ENCODE measurements around the gene SNAPC1.
"Not testable (repeated sequence)": the region's sequence is repeated elsewhere in the genome, so short reads cannot be mapped to it uniquely, and the experiment has no call there.

Gene SNAPC1, protein sequence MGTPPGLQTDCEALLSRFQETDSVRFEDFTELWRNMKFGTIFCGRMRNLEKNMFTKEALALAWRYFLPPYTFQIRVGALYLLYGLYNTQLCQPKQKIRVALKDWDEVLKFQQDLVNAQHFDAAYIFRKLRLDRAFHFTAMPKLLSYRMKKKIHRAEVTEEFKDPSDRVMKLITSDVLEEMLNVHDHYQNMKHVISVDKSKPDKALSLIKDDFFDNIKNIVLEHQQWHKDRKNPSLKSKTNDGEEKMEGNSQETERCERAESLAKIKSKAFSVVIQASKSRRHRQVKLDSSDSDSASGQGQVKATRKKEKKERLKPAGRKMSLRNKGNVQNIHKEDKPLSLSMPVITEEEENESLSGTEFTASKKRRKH

DNA sequence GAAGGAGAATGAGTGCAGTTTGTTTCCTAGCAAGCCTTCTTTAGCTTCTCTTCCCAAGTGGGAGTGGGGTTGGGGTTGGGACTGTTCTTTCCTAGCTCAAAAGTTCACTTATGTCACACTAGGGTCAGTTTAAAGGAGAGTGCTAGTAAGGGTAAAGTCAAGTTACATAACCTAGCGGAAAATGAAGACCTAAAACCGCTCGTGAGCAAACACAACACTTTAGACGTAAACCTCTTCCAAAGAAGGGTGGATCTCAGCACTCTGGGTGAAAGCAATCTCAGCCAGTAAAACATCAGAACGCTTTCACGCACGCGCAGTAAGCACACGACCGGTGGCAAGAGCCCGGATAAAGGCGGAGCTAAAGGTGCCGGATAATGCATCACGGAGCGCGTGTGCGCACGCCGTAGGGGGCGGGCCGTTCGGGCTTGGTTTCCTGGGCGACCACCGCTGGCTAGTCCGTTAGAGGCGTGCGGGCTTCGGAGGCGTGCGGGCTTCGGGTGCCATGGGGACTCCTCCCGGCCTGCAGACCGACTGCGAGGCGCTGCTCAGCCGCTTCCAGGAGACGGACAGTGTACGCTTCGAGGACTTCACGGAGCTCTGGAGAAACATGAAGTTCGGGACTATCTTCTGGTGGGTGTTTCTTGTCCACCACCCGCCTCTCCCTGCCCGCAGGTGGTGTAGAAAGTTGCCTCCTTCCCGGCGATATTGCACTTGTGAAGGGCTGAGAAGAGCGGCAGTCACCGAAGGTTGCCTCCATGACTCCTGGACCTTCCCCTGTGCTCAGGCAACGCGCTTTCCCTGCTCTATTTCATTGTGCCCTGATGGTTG is at the start of gene SNAPC1:
Gene SNAPC1, plus strand, starts transcription at position 462 of the 828 bp plus-strand sequence. Its CDS starts 41 bp downstream, at position 503.
- DNase-seq: peak; percentile 99

GRCh38 chr14:61713724-61714437 is 48.3 kb upstream of the SNAPC1 start:
- no peak for DNase-seq

- DNase-seq: no peak
Measured at GRCh38 chr14:61716956-61717355, 45.3 kb upstream of the SNAPC1 start.

- no peak for DNase-seq
Measured at GRCh38 chr14:61718039-61718438, 44.2 kb upstream of the SNAPC1 start.

DNA sequence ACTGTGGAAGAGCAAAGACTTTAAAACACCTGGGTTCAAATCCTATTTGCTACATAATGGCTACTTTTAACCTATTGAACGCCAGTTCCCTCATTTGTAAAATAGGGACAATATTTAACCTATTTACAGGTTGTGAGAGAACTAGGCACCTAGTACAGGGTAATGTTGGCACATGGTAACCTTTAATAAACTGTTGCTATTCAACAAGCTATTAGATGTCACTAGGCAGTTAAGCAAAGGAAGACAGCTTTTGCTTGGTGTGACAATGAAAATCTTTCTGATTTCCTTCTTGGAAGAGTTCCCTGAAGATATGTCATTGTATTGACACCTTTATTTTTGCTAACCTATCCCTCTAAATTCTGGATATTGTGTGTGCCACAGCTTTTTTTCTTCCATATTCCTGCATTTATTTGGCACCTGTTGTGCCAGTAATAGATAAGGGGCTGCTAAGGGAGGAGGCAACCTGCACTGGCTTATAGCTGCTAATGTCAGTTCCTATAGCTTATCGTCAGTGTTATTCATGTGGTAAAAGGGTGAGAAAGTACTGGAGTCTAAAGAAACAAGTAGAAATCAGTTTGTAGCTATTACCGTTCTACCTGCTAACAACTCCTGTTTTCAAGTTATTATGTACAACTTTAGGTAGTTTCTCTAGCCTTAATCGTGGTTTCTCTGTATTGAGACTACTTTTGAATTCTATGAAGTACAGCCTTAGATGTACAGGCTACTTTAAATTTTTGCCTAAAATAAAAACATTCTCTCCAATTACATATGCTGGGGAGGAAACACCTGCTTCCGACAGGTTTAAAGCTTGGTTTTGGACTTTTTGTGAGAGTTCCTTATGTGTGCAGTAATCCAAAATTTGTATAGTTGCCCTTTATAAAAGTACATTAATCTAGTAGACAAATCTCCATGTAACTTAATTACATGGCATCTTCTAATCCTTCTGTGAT is 42.6 kb upstream of the SNAPC1 start:
- DNase-seq: no peak

GRCh38 chr14:61720294-61720661 is 41.9 kb upstream of the SNAPC1 start:
- DNase-seq: no peak

- DNase-seq: no peak
Measured at GRCh38 chr14:61720741-61721140, 41.5 kb upstream of the SNAPC1 start.

GRCh38 chr14:61724133-61724532 is 38.1 kb upstream of the SNAPC1 start:
- DNase-seq: no peak

DNA sequence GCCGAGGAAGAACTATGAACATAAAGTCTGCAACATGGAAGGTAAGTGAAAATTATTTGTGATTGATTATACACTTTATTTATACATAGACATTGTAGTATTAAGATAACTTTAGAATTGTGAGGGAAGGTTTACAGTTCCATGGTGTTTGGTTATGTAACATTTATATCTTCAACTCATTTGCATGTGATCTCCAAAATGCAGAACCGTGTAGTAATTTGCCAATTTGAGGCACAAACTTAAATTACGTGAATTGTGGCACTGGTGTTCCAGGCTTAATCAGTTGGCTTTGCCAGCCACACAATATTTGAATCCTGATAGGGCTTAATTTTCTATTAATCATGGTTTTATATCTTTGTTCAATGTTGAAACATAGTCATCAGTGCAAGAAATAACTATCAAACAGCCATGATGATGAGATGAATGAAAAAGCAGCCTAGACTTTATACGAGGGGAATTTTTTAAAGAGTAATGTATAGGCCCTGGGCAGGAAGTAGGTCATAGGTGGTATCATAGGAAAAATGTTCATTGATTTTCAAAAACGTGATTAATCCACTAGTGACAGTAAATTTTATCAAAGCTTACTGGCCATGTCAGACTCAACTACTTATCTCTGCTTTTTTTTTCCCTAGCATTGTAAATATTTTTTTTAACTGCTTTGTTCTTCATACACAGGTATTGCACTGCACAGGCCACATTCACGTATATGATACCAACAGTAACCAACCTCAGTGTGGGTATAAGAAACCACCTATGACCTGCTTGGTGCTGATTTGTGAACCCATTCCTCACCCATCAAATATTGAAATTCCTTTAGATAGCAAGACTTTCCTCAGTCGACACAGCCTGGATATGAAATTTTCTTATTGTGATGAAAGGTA is 35.2 kb upstream of the SNAPC1 start:
- DNase-seq: no peak

- DNase-seq: peak; percentile 20
Measured at GRCh38 chr14:61730756-61731373, 31.4 kb upstream of the SNAPC1 start.

DNA sequence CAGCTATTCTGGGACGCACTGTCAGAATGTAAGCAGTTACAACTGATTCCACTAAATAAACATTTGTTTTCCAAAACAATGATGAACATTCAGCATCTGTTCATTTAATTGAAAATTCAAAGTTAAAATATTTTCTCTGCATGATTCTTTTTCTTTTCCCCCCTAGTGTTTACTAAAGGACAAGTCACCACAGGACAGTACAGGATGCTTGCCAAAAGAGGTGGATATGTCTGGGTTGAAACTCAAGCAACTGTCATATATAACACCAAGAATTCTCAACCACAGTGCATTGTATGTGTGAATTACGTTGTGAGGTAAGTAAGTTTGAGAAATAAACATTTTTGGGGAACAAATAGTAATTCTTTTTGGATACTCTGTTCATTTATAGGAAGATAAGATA is 28.2 kb upstream of the SNAPC1 start:
- no peak for DNase-seq

GRCh38 chr14:61736751-61737150 is 25.5 kb upstream of the SNAPC1 start:
- DNase-seq: no peak

GRCh38 chr14:61737915-61738314 is 24.3 kb upstream of the SNAPC1 start:
- DNase-seq: no peak

DNA sequence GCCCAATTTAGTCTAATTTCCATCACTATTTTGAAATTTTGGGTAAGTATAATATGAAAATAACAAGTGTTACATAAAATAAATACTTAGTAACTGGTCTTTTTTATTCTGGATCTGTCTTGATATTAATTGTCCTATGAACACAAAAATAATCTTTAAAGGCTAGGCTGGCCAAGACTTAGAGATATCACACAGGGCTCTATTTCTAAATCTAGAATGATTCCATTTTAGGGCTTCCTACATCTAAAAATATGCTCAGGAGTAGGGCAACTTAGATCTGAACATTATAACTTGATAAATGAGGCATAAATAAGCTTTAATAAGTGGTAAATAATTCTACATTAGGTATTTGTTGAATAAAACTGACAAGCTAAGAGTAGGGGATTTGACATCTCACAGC is 23.1 kb upstream of the SNAPC1 start:
- DNase-seq: no peak

GRCh38 chr14:61742371-61742770 is 19.8 kb upstream of the SNAPC1 start:
- no peak for DNase-seq

DNA sequence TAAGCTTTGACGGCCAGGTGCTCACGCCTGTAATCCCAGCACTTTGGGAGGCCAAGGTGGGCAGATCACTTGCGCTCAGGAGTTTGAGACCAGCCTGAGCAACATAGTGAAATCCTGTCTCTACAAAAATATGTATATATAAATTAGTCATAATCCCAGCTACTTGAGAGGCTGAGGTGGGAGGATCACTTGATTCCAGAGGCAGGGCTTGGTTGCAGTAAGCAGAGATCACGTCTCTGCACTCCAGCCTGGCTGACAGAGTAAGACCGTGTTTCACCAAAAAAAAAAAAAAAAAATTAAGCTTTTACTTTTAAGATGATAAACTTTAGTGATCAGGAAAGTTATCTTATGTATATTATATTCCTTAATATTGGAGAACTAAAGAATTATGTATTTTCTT is 18.0 kb upstream of the SNAPC1 start:
- DNase-seq: no peak

- not testable (repeated sequence) for DNase-seq
Measured at GRCh38 chr14:61746346-61746745, 15.9 kb upstream of the SNAPC1 start.

DNA sequence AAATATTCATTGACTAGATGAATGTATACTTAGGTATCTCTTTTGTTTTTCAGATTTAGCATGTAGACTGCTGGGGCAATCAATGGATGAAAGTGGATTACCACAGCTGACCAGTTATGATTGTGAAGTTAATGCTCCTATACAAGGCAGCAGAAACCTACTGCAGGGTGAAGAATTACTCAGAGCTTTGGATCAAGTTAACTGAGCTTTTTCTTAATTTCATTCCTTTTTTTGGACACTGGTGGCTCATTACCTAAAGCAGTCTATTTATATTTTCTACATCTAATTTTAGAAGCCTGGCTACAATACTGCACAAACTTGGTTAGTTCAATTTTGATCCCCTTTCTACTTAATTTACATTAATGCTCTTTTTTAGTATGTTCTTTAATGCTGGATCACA is 15.3 kb upstream of the SNAPC1 start:
- DNase-seq: no peak

DNA sequence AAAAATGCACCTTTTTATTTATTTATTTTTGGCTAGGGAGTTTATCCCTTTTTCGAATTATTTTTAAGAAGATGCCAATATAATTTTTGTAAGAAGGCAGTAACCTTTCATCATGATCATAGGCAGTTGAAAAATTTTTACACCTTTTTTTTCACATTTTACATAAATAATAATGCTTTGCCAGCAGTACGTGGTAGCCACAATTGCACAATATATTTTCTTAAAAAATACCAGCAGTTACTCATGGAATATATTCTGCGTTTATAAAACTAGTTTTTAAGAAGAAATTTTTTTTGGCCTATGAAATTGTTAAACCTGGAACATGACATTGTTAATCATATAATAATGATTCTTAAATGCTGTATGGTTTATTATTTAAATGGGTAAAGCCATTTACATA is 14.9 kb upstream of the SNAPC1 start:
- no peak for DNase-seq

- no peak for DNase-seq
Measured at GRCh38 chr14:61749264-61749663, 13.0 kb upstream of the SNAPC1 start.

GRCh38 chr14:61749867-61750266 is 12.4 kb upstream of the SNAPC1 start:
- DNase-seq: peak; percentile 78
